Stimulated activated CD8-positive, alpha-beta memory T cell treated with anti-CD3 and anti-CD28 coated beads, Interleukin-4, amount 100 ng/mL, for 48 hours (primary cell): ENCODE data around the gene ITGB2.
A peak's percentile ranks its signal among the peaks of the same experiment; 100 is the strongest.

Source experiments
- DNase-seq: peaks from one replicate; pipeline ENCODE4 v3.0.0-alpha.2; 2020

ITGB2 gene

GRCh38 chr21:44955141-44955797, 34.6 kb upstream of the ITGB2 start:
- no peak for DNase-seq

GRCh38 chr21:44954281-44954771, 33.6 kb upstream of the ITGB2 start:
- DNase-seq, result no peak

- no peak for DNase-seq
Observed at GRCh38 chr21:44953628-44954021, 32.9 kb upstream of the ITGB2 start.

- no peak for DNase-seq
Observed at GRCh38 chr21:44952929-44953627, 32.4 kb upstream of the ITGB2 start.

GRCh38 chr21:44952116-44952928, 31.6 kb upstream of the ITGB2 start:
- no peak for DNase-seq

- DNase-seq, result no peak
Observed at GRCh38 chr21:44951186-44951915, 30.7 kb upstream of the ITGB2 start.

- no peak for DNase-seq
Observed at GRCh38 chr21:44950351-44950750, 29.7 kb upstream of the ITGB2 start.

- DNase-seq, result peak; percentile 92
Observed at GRCh38 chr21:44949779-44950198, 29.1 kb upstream of the ITGB2 start.

GRCh38 chr21:44949161-44949778, 28.6 kb upstream of the ITGB2 start:
- no peak for DNase-seq

- no peak for DNase-seq
Observed at GRCh38 chr21:44948426-44949120, 27.9 kb upstream of the ITGB2 start.

GRCh38 chr21:44947930-44948331, 27.2 kb upstream of the ITGB2 start:
- no peak for DNase-seq

- no peak for DNase-seq
Observed at GRCh38 chr21:44947111-44947929, 26.6 kb upstream of the ITGB2 start.

GRCh38 chr21:44946254-44947041, 25.7 kb upstream of the ITGB2 start:
- DNase-seq, result no peak

GRCh38 chr21:44944596-44944995, 23.9 kb upstream of the ITGB2 start:
- no peak for DNase-seq

GRCh38 chr21:44943686-44944550, 23.2 kb upstream of the ITGB2 start:
- no peak for DNase-seq

GRCh38 chr21:44943005-44943685, 22.4 kb upstream of the ITGB2 start:
- DNase-seq, result no peak

GRCh38 chr21:44942566-44942965, 21.9 kb upstream of the ITGB2 start:
- DNase-seq, result no peak

- DNase-seq, result no peak
Observed at GRCh38 chr21:44941567-44941966, 20.9 kb upstream of the ITGB2 start.
